HG02623 (cell line): Measurements from ENCODE around the gene BATF3.

ENCODE experiments used
- ATAC-seq: cut with Tn5 transposase; IDR thresholded peaks from one replicate; pipeline ENCODE4 v1.9.1; 2021; ENCODE audit warnings: moderate library complexity; ENCODE audit not compliant: unreplicated experiment

The BATF3 gene

DNA sequence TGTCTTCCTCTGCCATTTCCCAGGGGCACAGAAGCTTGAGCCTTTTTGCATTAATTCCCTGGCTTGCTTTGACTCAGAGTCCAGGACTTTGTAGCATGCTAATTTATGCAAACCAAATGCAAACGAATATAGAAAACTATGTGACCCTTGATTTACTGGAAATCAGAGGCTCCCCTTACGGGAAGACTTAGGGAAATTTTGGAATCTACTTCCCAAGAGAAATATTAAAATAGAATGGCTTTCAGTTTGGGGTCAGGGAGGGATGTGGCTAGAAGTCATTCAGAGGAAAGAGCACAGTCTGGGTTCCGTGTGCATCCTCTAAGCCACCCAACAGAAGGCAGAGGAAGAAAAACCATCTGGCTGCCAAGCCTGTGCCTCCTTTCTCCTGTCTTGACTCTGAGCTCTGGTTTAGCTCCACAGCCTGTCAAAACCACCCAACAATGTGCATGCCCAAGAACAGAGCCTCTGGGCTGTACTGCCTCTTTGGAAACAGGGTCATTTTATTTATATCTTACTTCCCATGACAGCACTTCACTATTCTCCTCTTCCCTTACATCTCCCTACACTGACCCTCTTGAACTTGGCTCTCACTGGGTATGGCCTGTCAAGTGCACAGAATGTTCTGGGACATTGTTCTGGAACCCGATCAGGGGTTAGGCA, 61.0 kb downstream of the BATF3 start:
- ATAC-seq, result no peak

DNA sequence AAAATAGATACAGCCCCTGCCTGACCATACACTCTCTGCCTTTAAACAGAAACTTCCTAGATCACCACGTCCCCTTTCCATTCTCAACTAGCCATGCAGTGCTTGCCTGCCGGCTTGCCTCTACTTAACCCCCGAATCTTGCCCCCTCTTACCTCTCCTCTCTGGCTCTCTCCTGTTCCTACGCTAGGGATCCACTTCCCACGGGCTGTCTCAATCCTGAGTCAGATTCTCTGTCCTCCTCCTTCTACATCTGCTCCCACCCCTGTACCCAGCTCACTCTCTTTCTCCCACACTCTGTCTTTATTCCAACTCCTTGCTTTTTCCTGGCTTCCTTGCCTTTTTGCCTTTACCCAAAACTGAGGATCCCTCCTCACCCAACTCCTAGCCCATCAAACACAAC, 61.7 kb downstream of the BATF3 start:
- no peak for ATAC-seq
